Measurements from ENCODE around the gene CDHR4. TPM values are rescaled to one million over a fixed set of nuclear protein-coding genes. Genes with fewer than 3 reads are reported as not detected.
"Not testable (repeated sequence)": the region's sequence is repeated elsewhere in the genome, so short reads cannot be mapped to it uniquely, and the experiment has no call there.

CDHR4 gene
- total RNA-seq, 1 donor from 2014 or later: not detected

DNA sequence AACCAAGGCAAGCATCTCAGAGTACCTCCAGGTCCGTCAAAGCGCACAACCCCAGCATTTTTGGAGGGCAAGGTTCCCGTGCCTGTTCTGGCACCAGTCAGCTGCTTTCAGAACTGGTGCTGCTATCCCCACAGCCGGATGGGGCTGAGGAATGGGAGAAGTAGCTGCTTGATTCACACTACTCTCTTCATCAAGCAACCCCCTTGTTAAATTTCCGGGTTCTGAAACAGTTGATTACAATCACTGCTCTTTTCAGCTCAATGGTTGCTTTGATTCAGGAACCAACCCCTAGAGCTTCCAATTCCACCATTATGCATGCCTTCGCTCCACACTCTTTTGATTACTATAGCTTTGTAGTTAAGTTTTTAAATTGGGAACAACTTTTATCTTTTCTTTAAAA is 26.3 kb upstream of the CDHR4 start:
- no peaks in the 10 kb centered on the region for H3K27me3 ChIP-seq
- H3K4me3 ChIP-seq: no peak overlapping the region
- H3K9me3 ChIP-seq: no peaks in the 10 kb centered on the region
- H3K36me3 ChIP-seq: no peaks in the 10 kb centered on the region
- intact Hi-C loops (cut with DNase I): no loop called here
- DNase-seq (ENCODE audit: extremely low spot score in 2 of 2): no peak
- TF ChIP-seq, protein P1, sequence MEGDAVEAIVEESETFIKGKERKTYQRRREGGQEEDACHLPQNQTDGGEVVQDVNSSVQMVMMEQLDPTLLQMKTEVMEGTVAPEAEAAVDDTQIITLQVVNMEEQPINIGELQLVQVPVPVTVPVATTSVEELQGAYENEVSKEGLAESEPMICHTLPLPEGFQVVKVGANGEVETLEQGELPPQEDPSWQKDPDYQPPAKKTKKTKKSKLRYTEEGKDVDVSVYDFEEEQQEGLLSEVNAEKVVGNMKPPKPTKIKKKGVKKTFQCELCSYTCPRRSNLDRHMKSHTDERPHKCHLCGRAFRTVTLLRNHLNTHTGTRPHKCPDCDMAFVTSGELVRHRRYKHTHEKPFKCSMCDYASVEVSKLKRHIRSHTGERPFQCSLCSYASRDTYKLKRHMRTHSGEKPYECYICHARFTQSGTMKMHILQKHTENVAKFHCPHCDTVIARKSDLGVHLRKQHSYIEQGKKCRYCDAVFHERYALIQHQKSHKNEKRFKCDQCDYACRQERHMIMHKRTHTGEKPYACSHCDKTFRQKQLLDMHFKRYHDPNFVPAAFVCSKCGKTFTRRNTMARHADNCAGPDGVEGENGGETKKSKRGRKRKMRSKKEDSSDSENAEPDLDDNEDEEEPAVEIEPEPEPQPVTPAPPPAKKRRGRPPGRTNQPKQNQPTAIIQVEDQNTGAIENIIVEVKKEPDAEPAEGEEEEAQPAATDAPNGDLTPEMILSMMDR (IDR thresholded peaks at IDR 0.05): no peak
- TF ChIP-seq POLR2AphosphoS5 (IDR thresholded peaks at IDR 0.05; ENCODE audit: insufficient read depth in 1 of 2, low read depth in 1 of 2): no peak
- TF ChIP-seq POLR2A (IDR thresholded peaks at IDR 0.05): no peak
- no peak overlapping the region for H3K27ac ChIP-seq
- no peaks in the 10 kb centered on the region for H3K4me1 ChIP-seq

DNA sequence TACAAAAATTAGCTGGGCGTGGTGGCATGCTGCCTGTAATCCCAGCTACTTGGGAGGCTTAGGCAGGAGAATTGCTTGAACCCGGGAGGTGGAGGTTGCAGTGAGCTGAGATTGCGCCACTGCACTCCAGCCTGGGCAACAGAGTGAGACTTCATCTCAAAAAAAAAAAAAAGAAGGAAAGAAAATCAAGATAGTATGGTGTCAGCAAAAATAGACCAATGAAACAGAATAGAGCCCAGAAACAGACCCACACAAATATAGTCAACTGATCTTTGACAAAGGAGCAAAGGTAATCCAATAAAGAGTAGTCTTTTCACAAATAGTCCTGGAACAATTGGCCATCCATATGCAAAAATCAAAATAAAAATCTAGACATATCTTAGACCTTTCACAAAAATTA is 23.5 kb upstream of the CDHR4 start:
- H3K36me3 ChIP-seq; H3K27ac ChIP-seq; H3K9me3 ChIP-seq; H3K27me3 ChIP-seq; intact Hi-C loops (cut with DNase I); DNase-seq (ENCODE audit: extremely low spot score in 2 of 2); H3K4me3 ChIP-seq; H3K4me1 ChIP-seq: not testable (repeated sequence)

- peaks cover 0 to 16% of the 10 kb centered on the region in 2 donors for H3K36me3 ChIP-seq
- intact Hi-C loops (cut with DNase I): no loop called here
- no peaks in the 10 kb centered on the region for H3K9me3 ChIP-seq
- peak within 1 kb of the TSS; percentile 65 for H3K27ac ChIP-seq
- TF ChIP-seq, protein P1 (IDR thresholded peaks at IDR 0.05): no peak
- TF ChIP-seq POLR2AphosphoS5 (IDR thresholded peaks at IDR 0.05; ENCODE audit: insufficient read depth in 1 of 2, low read depth in 1 of 2): peak; percentile 44 to 48
- DNase-seq (ENCODE audit: extremely low spot score in 2 of 2): no peak
- H3K27me3 ChIP-seq: no peaks in the 10 kb centered on the region
- peaks cover 32% of the 10 kb centered on the region for H3K4me1 ChIP-seq
- H3K4me3 ChIP-seq: peak within 1 kb of the TSS; percentile 40 to 55
Measured at GRCh38 chr3:49813497-49814174, 14.0 kb upstream of the CDHR4 start, which contains the start of gene UBA7. UBA7 (minus strand) TSS chr3:49813953; CDS start chr3:49813787, 166 bp downstream.

DNA sequence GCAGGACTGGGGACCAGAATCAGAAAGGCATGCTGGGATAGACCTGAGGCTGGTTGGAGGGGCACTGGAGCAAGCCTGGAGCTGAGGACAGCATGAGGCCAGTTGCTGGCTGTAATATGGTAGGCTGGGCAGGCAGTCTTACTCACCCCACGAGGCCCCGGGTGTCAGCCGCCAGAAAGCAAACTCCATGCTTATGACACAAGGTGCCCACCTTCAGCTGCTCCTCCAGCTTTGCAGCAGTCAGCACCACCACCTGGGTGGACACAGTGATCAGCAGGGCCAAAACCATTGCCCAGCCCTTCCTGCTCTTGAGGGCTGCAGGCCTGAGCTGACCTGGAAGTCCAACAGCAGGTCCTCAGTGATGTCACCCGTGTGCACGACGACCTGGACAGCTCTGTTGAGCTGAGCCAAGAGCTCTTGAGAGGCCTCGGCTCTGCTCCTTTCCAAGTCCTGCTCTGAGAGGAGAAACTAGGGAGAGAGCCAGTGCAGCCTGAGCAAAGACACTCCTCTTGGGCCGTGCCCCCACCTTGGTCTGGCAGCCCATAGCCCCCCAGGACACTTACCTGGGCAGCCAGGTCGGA is 13.3 kb upstream of the CDHR4 start:
- H3K4me3 ChIP-seq: peak overlapping the region; percentile 40 to 55
- TF ChIP-seq POLR2AphosphoS5 (IDR thresholded peaks at IDR 0.05; ENCODE audit: insufficient read depth in 1 of 2, low read depth in 1 of 2) (no peak), POLR2A (IDR thresholded peaks at IDR 0.05) (no peak)
- TF ChIP-seq, protein P1 (IDR thresholded peaks at IDR 0.05): no peak
- H3K4me1 ChIP-seq: peaks cover 35% of the 10 kb centered on the region
- H3K27me3 ChIP-seq: no peaks in the 10 kb centered on the region
- H3K9me3 ChIP-seq: no peaks in the 10 kb centered on the region
- no peak for DNase-seq (ENCODE audit: extremely low spot score in 2 of 2)
- intact Hi-C loops (cut with DNase I): no loop called here
- peak overlapping the region; percentile 65 for H3K27ac ChIP-seq
- H3K36me3 ChIP-seq: peaks cover 0 to 16% of the 10 kb centered on the region in 2 donors

- no peak overlapping the region for H3K4me3 ChIP-seq
- intact Hi-C loops (cut with DNase I): no loop called here
- peaks cover 62% of the 10 kb centered on the region for H3K4me1 ChIP-seq
- H3K9me3 ChIP-seq: no peaks in the 10 kb centered on the region
- no peaks in the 10 kb centered on the region for H3K27me3 ChIP-seq
- DNase-seq (ENCODE audit: extremely low spot score in 2 of 2): no peak
- H3K36me3 ChIP-seq: peaks cover 0 to 16% of the 10 kb centered on the region in 2 donors
- H3K27ac ChIP-seq: peak overlapping the region; percentile 98
- TF ChIP-seq, protein P1 (IDR thresholded peaks at IDR 0.05): no peak
- TF ChIP-seq POLR2AphosphoS5 (IDR thresholded peaks at IDR 0.05; ENCODE audit: insufficient read depth in 1 of 2, low read depth in 1 of 2) (no peak), POLR2A (IDR thresholded peaks at IDR 0.05) (no peak)
Measured at GRCh38 chr3:49807431-49808114, 7.9 kb upstream of the CDHR4 start.

Data from vagina (tissue), 2 donors.